DOHH2 (cell line): ENCODE measurements around the gene VPS33A.

Experiments
- CTCF ChIP-seq: fragments of 200-600 bp; sonication (generic); IDR thresholded peaks from one replicate; pipeline ENCODE4 v1.5.1; 2014; ENCODE audit warnings: antibody characterized with exemption, mild to moderate bottlenecking, low read depth, low read length; ENCODE audit not compliant: poor library complexity, severe bottlenecking
- EZH2phosphoT487 ChIP-seq: fragments of 200-600 bp; sonication (generic); IDR thresholded peaks from 2 replicates; pipeline ENCODE4 v1.6.1; 2017; ENCODE audit warnings: borderline replicate concordance, mild to moderate bottlenecking, antibody characterized with exemption, low read length, moderate library complexity, mixed read lengths

GRCh38 chr12:122306407-122306806, 40.1 kb upstream of the VPS33A start:
- TF ChIP-seq CTCF (peak; percentile 30), EZH2phosphoT487 (no peak)
